K562 (cell line): Measurements from ENCODE around the gene CPED1. TPM values are rescaled to one million over a fixed set of nuclear protein-coding genes. Genes with fewer than 3 reads are reported as not detected.

ENCODE experiments used
- HMG20A ChIP-seq: fragments of 450-650 bp; formaldehyde crosslinking; conservative IDR thresholded peaks from 2 replicates; pipeline ENCODE4 v1.4.0; 2020; ENCODE audit warnings: mild to moderate bottlenecking, mixed read lengths
- HOXB6 ChIP-seq: fragments of 250-450 bp; sonication (Bioruptor Pico); IDR thresholded peaks from 2 replicates; pipeline ENCODE4 v1.5.1; 2022; ENCODE audit warnings: mild to moderate bottlenecking, borderline replicate concordance
- NBN ChIP-seq: fragments of 450-650 bp; IDR thresholded peaks from 2 replicates; pipeline ENCODE4 v1.6.1; 2016; ENCODE audit warnings: low read depth, mild to moderate bottlenecking
- NCOA1 ChIP-seq: fragments of 450-650 bp; IDR thresholded peaks from 2 replicates; pipeline ENCODE4 v1.6.1; 2016; ENCODE audit warnings: low read depth
- PCBP1 ChIP-seq: fragments of 200-400 bp; formaldehyde crosslinking; IDR thresholded peaks from 2 replicates; pipeline ENCODE4 v1.6.1; 2018; ENCODE audit warnings: mild to moderate bottlenecking, low read depth, low read length; ENCODE audit not compliant: poor library complexity, severe bottlenecking
- SAP30 ChIP-seq: fragments of 200-600 bp; sonication (generic); IDR thresholded peaks from 2 replicates; pipeline ENCODE4 v1.6.1; 2012; ENCODE audit warnings: borderline replicate concordance, low read depth, mild to moderate bottlenecking, moderate library complexity, low read length, control low read depth, inconsistent platforms; ENCODE audit not compliant: insufficient read depth, poor library complexity, severe bottlenecking
- SIN3A ChIP-seq, 2 experiments: fragments of 150-350 bp in 1 of 2; IDR thresholded peaks; 2 replicates each; pipeline ENCODE4 v1.6.1; 2011 to 2016; ENCODE audit warnings: borderline replicate concordance in 2 of 2, low read depth in 2 of 2, low read length in 2 of 2, mild to moderate bottlenecking in 2 of 2, moderate library complexity in 2 of 2; ENCODE audit not compliant: control insufficient read depth in 1 of 2
- SP2 ChIP-seq: IDR thresholded peaks from 2 replicates; pipeline ENCODE4 v1.6.1; 2011; ENCODE audit warnings: mild to moderate bottlenecking, low read depth, low read length, moderate library complexity; ENCODE audit not compliant: poor library complexity, severe bottlenecking; ENCODE audit errors: extremely low read depth
- ZNF592 ChIP-seq: fragments of 450-650 bp; IDR thresholded peaks from 2 replicates; pipeline ENCODE4 v1.6.1; 2017; ENCODE audit warnings: antibody characterized with exemption, mild to moderate bottlenecking
- polyA plus RNA-seq, 8 experiments: library from polyadenylated mRNA; depleted of rRNA in 4 of 8; stranded (reverse) in 5 of 8; unstranded in 3 of 8; fragments of >200 nt; fragmentation: Nextera tagmentation in 2 of 8; fragmentation: Illumina TruSeq in 1 of 8; extraction: Ambion mirVana in 2 of 8; extraction: Trizol in 1 of 8; gene quantifications; 2 replicates each; pipeline versions ENCODE4 v1.2.1 to v1.2.3, GENCODE V29; 2011 to 2014; ENCODE audit warnings: inconsistent platforms in 1 of 8, missing spikeins in 1 of 8
- total RNA-seq, 7 experiments: library from RNA; depleted of rRNA in 6 of 7; stranded (reverse); fragments of >200 nt in 6 of 7; fragmentation: Illumina TruSeq in 2 of 7; extraction: Trizol in 2 of 7; gene quantifications; 2 replicates each; pipeline versions ENCODE4 v1.2.1 to v1.2.3, GENCODE V29; 2011 to 2021; ENCODE audit warnings: low replicate concordance in 1 of 7
- TF ChIP-seq, protein P1 (sequence below): fragments of 450-650 bp; IDR thresholded peaks from 2 replicates; pipeline ENCODE4 v1.6.1; 2016; ENCODE audit warnings: low read depth
- TF ChIP-seq, protein P2 (sequence below): fragments of 250-450 bp; sonication (Bioruptor Pico); IDR thresholded peaks from 2 replicates; pipeline ENCODE4 v1.8.0; 2022; ENCODE audit warnings: moderate library complexity, mild to moderate bottlenecking, inconsistent platforms

The CPED1 gene
- total and polyA plus RNA-seq, 9 of the 15 experiments (the other 6 are each of a cell fraction or from before 2014, with no cell fraction given): 195 to 393 (median 290) TPM

GRCh38 chr7:120988591-120989256 lies at the start of gene CPED1 (continued):
- TF ChIP-seq, protein P1, sequence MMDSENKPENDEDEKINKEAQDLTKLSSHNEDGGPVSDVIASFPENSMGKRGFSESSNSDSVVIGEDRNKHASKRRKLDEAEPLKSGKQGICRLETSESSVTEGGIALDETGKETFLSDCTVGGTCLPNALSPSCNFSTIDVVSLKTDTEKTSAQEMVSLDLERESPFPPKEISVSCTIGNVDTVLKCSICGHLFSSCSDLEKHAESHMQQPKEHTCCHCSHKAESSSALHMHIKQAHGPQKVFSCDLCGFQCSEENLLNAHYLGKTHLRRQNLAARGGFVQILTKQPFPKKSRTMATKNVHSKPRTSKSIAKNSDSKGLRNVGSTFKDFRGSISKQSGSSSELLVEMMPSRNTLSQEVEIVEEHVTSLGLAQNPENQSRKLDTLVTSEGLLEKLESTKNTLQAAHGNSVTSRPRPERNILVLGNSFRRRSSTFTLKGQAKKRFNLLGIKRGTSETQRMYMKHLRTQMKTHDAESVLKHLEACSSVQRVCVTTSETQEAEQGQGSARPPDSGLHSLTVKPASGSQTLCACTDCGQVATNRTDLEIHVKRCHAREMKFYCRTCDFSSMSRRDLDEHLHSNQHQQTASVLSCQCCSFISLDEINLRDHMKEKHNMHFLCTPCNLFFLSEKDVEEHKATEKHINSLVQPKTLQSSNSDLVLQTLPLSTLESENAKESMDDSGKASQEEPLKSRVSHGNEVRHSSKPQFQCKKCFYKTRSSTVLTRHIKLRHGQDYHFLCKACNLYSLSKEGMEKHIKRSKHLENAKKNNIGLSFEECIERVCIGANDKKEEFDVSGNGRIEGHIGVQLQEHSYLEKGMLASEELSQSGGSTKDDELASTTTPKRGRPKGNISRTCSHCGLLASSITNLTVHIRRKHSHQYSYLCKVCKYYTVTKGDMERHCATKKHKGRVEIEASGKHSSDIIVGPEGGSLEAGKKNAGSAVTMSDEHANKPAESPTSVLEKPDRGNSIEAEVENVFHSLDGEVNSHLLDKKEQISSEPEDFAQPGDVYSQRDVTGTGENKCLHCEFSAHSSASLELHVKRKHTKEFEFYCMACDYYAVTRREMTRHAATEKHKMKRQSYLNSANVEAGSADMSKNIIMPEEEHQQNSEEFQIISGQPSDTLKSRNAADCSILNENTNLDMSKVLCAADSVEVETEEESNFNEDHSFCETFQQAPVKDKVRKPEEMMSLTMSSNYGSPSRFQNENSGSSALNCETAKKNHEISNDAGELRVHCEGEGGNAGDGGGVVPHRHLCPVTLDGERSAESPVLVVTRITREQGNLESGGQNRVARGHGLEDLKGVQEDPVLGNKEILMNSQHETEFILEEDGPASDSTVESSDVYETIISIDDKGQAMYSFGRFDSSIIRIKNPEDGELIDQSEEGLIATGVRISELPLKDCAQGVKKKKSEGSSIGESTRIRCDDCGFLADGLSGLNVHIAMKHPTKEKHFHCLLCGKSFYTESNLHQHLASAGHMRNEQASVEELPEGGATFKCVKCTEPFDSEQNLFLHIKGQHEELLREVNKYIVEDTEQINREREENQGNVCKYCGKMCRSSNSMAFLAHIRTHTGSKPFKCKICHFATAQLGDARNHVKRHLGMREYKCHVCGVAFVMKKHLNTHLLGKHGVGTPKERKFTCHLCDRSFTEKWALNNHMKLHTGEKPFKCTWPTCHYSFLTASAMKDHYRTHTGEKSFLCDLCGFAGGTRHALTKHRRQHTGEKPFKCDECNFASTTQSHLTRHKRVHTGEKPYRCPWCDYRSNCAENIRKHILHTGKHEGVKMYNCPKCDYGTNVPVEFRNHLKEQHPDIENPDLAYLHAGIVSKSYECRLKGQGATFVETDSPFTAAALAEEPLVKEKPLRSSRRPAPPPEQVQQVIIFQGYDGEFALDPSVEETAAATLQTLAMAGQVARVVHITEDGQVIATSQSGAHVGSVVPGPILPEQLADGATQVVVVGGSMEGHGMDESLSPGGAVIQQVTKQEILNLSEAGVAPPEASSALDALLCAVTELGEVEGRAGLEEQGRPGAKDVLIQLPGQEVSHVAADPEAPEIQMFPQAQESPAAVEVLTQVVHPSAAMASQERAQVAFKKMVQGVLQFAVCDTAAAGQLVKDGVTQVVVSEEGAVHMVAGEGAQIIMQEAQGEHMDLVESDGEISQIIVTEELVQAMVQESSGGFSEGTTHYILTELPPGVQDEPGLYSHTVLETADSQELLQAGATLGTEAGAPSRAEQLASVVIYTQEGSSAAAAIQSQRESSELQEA: no peak
- TF ChIP-seq ZNF592 (no peak), NCOA1 (0 out of 2 replicates have a peak, but pooled peaks have one; percentile 41), HMG20A (CRISPR knock-in tag) (peak; percentile 51; the same call in 1 of the 2 replicates), SP2 (no peak), HOXB6 (no peak), PCBP1 (no peak), SIN3A (IDR thresholded peaks at IDR 0.05; ENCODE audit: borderline replicate concordance in 2 of 2, control insufficient read depth in 1 of 2, low read depth in 2 of 2, low read length in 2 of 2) (peak; percentile 53 to 71; a peak in 1 of 4 replicates), NBN (0 out of 2 replicates have a peak, but pooled peaks have one; percentile 35), SAP30 (peak; percentile 18)
- TF ChIP-seq, protein P2, sequence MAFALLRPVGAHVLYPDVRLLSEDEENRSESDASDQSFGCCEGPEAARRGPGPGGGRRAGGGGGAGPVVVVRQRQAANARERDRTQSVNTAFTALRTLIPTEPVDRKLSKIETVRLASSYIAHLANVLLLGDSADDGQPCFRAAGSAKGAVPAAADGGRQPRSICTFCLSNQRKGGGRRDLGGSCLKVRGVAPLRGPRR (CRISPR knock-in tag): no peak
